ENCODE results near the gene C9orf72.

Gene C9orf72

GRCh38 chr9:27573634-27574590, 631 bp upstream of the C9orf72 start:
- peak; percentile 97 for DNase-seq (ENCODE audit: low spot score)

DNA sequence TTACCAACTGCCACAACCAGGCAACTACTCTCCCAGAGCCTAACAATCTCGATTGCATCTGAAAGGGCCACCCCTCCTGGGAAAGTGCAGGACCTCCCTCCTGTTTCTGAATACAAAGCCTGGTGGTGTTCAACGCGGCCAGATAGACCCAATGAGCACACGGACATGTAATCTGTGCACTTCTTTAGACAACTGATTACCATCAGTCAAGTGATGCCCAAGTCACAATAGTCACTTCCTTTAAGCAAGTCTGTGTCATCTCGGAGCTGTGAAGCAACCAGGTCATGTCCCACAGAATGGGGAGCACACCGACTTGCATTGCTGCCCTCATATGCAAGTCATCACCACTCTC, 739 bp downstream of the C9orf72 start:
- peak; percentile 71 for DNase-seq (ENCODE audit: low spot score)

- DNase-seq (ENCODE audit: low spot score): peak; percentile 14
These were observed 1.2 kb downstream of the C9orf72 start for GRCh38 chr9:27572061-27572460.

DNA sequence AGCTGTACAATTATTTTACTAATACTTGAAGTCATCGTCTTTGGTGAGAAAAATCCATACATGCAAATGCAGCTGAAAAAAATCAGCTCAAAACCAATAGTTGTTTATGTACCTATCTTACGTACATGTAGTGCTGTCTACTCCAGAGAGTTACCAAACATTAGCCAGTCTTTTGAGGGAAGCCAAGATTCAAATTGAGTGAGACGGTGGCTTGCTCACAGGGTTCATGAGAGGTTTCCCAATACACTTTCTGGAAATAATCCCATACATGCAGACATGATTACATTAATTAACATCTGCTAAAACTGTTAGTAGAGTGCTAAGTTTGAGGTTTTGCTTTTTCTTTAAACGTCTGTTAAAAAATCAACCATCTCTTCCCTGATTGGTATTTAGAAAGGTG, 2.3 kb downstream of the C9orf72 start:
- DNase-seq (ENCODE audit: low spot score): no peak

GRCh38 chr9:27569406-27569805, 3.9 kb downstream of the C9orf72 start:
- no peak for DNase-seq (ENCODE audit: low spot score)

DNA sequence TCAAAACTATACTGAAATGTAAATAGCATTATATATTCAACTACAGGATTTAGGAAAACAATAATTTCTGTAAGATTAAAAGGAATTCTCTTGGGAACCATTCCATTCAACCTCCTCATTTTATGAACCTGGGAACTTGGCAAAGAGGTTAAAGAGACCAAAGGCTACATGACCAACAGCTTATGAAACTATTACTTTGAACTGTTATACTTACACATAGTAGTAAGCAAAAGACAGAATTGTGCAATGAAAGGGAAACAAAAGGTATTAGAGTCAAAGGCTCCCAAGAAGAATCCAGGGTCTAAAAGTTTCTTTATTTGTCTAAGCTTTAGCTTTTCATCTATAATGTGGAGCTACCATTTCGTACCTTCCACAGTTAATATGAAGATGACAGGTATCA, 7.2 kb downstream of the C9orf72 start:
- DNase-seq (ENCODE audit: low spot score): no peak

DNA sequence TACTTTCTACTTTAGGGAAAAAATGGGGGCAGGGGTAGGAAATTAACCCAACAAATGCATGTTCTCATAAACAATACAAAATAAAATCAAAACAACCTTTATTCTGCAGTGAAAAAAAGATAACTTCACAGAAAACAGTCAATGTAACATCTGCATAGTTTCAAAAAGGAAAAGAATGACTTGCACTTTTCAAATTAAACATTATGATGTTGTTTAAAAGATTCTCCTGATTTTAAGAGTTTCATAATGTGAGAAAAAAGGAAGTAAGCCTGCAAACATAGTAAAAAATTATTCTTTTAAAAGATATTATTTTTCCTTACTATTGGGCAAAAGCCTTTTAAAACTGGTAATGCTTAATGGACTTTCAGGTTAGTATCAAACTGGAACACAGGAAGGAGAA, 7.6 kb downstream of the C9orf72 start:
- no peak for DNase-seq (ENCODE audit: low spot score)

- peak; percentile 18 for DNase-seq (ENCODE audit: low spot score)
These were observed 8.6 kb downstream of the C9orf72 start for GRCh38 chr9:27564670-27565069.

DNA sequence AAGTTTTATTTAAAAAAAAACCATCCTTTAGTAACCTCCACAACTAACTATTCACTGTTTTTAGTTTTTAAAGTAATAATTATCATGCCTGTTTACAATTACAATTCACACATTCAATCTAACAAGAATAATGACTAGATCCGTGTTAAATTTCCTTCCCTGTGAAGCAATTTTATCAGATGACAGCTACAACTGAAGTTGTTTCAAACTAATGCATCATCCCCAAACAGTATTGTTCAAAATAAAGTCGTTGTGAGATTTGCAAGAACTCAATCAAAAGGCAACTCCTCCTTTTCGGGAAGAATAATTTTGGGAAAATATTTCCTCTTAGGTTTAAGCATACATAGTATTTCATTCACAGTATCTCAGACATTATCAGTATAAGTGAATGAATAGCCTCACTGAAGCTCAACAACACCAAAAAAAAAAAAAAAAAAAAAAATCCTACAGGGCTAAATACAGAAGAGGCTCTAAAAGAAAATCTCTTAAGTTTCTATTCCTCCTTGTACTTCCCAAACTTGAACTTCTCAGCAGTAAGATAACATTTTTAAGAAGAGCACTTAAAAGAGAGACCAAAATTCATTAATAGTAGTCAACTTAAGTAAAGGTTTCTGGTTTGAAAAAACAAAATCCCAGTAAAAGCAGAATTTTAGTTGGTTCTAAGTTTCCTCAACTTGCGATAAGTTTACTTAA, 9.4 kb downstream of the C9orf72 start:
- peak; percentile 20 for DNase-seq (ENCODE audit: low spot score)

DNA sequence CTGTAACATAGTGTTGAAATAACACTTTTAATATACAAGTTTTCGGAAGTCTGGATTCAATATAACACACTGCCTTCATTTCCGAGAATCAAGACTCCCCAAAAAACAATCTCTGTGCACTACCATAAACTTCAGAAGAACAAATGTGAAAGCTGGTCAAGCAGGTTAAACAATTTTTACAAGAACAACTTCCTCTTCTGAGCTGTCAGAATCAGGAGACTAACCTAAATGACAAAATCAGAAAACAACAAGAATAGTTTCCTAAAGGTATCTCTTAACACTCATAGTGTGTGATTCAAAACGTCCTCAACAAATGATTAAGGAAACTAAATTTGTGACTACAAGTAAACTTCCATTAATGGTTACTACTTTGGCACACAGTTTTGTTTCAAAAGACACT, 11.6 kb downstream of the C9orf72 start:
- DNase-seq (ENCODE audit: low spot score): no peak

- DNase-seq (ENCODE audit: low spot score): no peak
These were observed 12.8 kb downstream of the C9orf72 start for GRCh38 chr9:27560457-27560856.

- DNase-seq (ENCODE audit: low spot score): no peak
These were observed 15.0 kb downstream of the C9orf72 start for GRCh38 chr9:27558307-27558706.

- DNase-seq (ENCODE audit: low spot score): no peak
These were observed 16.8 kb downstream of the C9orf72 start for GRCh38 chr9:27556470-27556869.

DNA sequence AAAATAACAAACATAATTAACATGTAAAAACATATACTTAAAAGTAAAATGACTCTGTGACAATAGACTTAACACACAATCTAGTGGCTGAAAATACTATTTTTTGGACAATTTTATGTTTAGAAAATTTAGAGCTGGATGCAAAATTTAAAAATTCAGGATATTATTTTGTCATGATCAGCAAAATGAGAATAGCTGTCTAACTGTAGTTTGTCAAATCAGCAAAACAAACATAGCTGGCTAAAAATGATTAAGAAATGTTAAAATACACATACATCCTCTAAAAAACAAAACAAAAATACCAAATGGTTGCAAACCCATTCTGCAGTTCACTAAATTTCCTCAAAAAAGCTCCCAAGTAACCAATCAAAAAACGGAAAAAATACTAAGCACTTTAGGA, 18.6 kb downstream of the C9orf72 start:
- no peak for DNase-seq (ENCODE audit: low spot score)

DNA sequence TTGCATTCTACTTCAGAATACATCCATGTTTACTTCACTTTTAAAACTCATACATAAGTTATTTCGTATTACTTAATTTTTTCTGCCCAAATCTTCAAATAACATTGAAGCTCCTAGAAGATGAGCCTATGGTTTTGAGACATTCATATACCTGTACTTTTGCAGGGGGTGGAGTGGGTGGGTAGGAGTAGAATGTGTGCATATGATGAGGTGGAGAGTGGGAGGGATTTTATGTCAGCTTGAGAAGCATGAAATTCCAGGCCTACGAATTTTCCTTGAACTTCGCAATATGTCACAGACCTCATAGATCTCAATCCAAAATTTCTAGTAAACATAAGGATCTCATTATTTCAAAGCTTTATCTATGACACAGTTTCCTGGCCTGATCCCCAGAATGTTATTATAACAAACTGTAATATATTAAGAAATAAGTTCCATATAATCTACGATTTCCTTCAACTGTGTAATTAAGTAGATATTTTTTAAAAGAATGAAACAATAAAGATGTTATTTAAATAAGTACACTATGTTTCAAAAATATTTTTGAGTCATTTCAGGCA, 24.0 kb downstream of the C9orf72 start:
- no peak for DNase-seq (ENCODE audit: low spot score)

DNA sequence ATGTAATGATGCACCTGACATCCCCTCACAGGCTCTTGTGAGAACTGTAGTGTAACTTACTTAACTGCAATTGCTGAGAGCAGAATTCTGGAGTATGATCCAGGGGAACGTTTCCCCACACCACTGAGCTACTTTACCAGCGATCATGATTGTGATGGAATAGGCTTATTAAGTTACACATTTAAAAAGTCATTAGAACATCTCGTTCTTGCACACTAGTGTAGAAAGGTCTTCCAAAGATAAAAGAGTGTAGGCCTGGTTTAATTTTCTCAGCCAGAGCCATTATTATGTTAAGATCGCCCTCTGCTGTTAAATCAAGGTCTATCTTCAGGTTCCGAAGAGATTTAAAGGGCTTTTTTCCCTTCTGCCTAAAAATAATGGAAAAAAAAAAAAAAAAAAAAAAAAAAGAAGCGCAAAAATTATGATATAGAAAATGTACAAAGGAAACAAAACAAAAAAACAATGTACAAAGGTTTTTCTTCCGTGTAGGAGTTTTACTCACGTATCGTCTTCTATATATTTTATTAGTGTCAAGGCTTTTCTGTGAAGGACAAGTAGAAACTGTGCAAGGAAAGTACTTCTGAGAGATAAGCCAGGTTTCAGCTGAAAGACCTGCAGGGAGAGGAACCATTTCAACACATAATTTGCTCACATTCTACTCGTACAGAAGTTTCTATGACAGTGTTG, 25.1 kb downstream of the C9orf72 start:
- peak; percentile 72 for DNase-seq (ENCODE audit: low spot score)

DNA sequence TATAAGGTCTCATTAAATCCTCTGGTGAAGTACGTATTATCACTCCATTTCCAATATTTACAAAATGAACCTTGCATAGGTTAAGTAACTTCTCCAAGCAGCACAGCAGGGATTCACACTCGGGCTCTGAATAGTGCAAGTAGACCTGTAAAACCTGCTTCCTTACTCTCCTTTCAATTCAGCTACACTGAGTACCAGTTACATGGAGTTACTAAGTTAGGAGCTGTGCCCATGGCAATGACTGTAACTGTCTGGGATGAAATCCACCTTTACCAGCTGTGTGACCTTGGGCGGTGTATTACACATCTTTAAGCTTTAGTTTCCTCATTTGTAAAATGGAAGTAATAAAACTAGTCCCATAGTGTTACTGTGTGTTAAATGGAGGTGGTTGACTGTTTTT, 27.8 kb downstream of the C9orf72 start:
- DNase-seq (ENCODE audit: low spot score): no peak

GRCh38 chr9:27542508-27542907, 30.8 kb downstream of the C9orf72 start:
- DNase-seq (ENCODE audit: low spot score): no peak

GRCh38 chr9:27541740-27542139, 31.5 kb downstream of the C9orf72 start:
- DNase-seq (ENCODE audit: low spot score): no peak

- DNase-seq (ENCODE audit: low spot score): no peak
These were observed 32.8 kb downstream of the C9orf72 start for GRCh38 chr9:27540502-27540901.

DNA sequence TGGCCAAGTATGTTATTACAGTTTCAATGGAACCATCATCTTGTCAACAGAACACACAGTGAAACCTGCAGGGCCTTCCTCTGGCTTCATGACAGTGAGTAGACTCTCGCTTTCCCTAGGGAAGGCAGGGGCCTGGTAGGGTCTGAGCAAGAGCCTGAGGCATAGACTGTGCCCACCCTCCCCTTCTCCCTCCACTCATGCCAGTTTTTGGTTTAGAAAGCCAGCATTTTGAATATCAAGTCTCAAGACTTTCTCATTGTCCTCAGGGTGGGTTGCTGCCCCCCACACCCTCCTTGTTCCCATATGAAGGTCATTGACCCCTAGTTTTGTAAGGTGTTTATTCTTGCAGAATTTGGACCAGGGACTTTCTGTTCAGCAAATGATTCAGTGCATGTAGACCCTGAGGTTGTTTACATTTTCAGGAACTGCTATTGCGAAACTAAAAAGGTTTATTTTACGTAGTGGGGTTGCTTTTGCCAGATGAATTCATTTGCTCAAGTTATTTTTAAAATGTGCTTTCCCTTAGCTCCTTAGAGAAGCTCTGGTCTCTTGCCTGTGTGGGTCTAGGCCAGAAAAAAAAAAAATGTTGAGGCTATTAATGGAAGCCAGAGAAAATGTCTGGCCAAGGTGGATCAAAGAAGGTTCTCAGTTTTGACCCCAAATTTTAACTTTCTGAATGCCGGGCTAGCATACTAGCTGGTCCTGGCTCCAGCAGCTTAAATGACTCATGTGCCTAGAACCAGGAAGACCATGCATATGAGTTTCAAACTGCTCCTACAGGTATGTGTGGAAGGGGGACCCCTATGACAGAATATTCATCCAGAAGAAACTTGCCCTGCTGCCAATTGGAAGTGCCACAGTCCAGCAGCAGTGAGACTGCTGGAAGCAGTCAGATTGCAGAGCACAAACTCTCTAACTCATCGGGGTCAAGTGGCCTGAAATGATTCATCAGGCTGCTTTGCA, 33.5 kb downstream of the C9orf72 start:
- peak; percentile 67 for DNase-seq (ENCODE audit: low spot score)
